ENCODE results near the gene SLC25A48. TPM values are rescaled to one million over a fixed set of nuclear protein-coding genes. Genes with fewer than 3 reads are reported as not detected.

SLC25A48 gene
- total RNA-seq, 1 experiment from 2014 or later: not detected

GRCh38 chr5:135890296-135890695 is 55.8 kb downstream of the SLC25A48 start:
- no peak for DNase-seq (ENCODE audit: low read depth, low spot score)

DNA sequence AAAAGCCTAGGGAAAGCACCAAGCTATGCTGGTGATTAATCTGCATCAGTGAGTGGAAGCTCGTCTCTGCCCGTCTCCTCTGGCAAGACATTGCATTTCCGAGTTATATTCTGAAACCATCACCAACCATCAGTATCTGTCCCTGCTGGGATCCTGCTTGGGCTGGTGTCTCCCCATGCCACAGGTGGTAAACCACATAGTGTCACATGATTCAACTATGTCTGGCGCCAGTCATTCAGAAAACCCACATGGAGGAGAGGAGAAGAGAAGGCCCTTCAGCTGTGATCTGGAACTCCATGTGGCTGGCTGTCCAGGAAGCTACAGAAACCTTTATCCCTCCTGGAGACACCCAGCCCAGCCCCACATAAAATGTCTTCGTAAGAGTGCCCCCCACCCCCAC is 56.4 kb downstream of the SLC25A48 start:
- intact Hi-C loops (cut with micrococcal nuclease; ENCODE audit: unreplicated experiment): no loop called here
- Histone ChIP-seq H3K9me3 (ENCODE audit: control insufficient read depth, insufficient read depth, low read depth, low read length) (no peaks in the 10 kb centered on the region), H3K27me3 (ENCODE audit: control insufficient read depth, insufficient read depth, low read length) (no peaks in the 10 kb centered on the region), H3K4me3 (ENCODE audit: low read depth in 2 of 2, low read length in 2 of 2) (no peak overlapping the region), H3K36me3 (ENCODE audit: control insufficient read depth, insufficient read depth, low read length) (no peaks in the 10 kb centered on the region), H3K27ac (ENCODE audit: low read length) (no peak overlapping the region), H3K4me1 (ENCODE audit: control insufficient read depth, insufficient read depth, low read length) (no peaks in the 10 kb centered on the region)
- CTCF ChIA-PET: interaction anchor here (0.6 kb wide), 1 partner anchor 36 kb away, joined by 5 read pairs; no protein-coding TSS in a partner anchor
- BruUV-seq (replicated peaks): no TSS peak
- ATAC-seq (no peak), DNase-seq (ENCODE audit: low read depth, low spot score) (no peak)
- TF ChIP-seq SIN3A (IDR thresholded peaks at IDR 0.05; ENCODE audit: borderline replicate concordance, insufficient read depth, low read depth, low read length) (no peak), POLR2AphosphoS5 (IDR thresholded peaks at IDR 0.05; ENCODE audit: low read depth, low read length) (no peak), TCF7L2 (IDR thresholded peaks at IDR 0.05; ENCODE audit: low read depth, low read length) (no peak), REST (IDR thresholded peaks at IDR 0.05; ENCODE audit: insufficient read depth in 1 of 2, low read depth in 2 of 2, low read length in 1 of 2) (no peak)
- TF ChIP-seq, protein P1, sequence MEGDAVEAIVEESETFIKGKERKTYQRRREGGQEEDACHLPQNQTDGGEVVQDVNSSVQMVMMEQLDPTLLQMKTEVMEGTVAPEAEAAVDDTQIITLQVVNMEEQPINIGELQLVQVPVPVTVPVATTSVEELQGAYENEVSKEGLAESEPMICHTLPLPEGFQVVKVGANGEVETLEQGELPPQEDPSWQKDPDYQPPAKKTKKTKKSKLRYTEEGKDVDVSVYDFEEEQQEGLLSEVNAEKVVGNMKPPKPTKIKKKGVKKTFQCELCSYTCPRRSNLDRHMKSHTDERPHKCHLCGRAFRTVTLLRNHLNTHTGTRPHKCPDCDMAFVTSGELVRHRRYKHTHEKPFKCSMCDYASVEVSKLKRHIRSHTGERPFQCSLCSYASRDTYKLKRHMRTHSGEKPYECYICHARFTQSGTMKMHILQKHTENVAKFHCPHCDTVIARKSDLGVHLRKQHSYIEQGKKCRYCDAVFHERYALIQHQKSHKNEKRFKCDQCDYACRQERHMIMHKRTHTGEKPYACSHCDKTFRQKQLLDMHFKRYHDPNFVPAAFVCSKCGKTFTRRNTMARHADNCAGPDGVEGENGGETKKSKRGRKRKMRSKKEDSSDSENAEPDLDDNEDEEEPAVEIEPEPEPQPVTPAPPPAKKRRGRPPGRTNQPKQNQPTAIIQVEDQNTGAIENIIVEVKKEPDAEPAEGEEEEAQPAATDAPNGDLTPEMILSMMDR (IDR thresholded peaks at IDR 0.05): no peak
- POLR2A ChIA-PET: no interaction called here
- in situ Hi-C loops (cut with HindIII; ENCODE audit: low pct_unique_long_range_greater_than_20kb, low sequenced_read_pairs): no loop called here

More at GRCh38 chr5:135890296-135890695, 55.8 kb downstream of the SLC25A48 start:
- in situ Hi-C loops (cut with HindIII; ENCODE audit: low pct_unique_long_range_greater_than_20kb, low sequenced_read_pairs): no loop called here
- ATAC-seq: no peak
- H3K27ac ChIP-seq (ENCODE audit: low read length): no peak overlapping the region
- no TSS peak for BruUV-seq (replicated peaks)
- ChIA-PET POLR2A (interaction anchor here (0.6 kb wide), 1 partner anchor 196 kb away, joined by 4 read pairs; no protein-coding TSS in a partner anchor), CTCF (no interaction called here)
- H3K36me3 ChIP-seq (ENCODE audit: control insufficient read depth, insufficient read depth, low read length): no peaks in the 10 kb centered on the region
- no peaks in the 10 kb centered on the region for H3K9me3 ChIP-seq (ENCODE audit: control insufficient read depth, insufficient read depth, low read depth, low read length)
- no peaks in the 10 kb centered on the region for H3K27me3 ChIP-seq (ENCODE audit: control insufficient read depth, insufficient read depth, low read length)
- TF ChIP-seq TCF7L2 (IDR thresholded peaks at IDR 0.05; ENCODE audit: low read depth, low read length): no peak
- TF ChIP-seq, protein P1 (IDR thresholded peaks at IDR 0.05): no peak
- no peak for TF ChIP-seq REST (IDR thresholded peaks at IDR 0.05; ENCODE audit: insufficient read depth in 1 of 2, low read depth in 2 of 2, low read length in 1 of 2)
- no peak for TF ChIP-seq SIN3A (IDR thresholded peaks at IDR 0.05; ENCODE audit: borderline replicate concordance, insufficient read depth, low read depth, low read length)
- no peak for TF ChIP-seq POLR2AphosphoS5 (IDR thresholded peaks at IDR 0.05; ENCODE audit: low read depth, low read length)
- H3K4me3 ChIP-seq (ENCODE audit: low read depth in 2 of 2, low read length in 2 of 2): no peak overlapping the region
- intact Hi-C loops (cut with micrococcal nuclease; ENCODE audit: unreplicated experiment): no loop called here
- no peaks in the 10 kb centered on the region for H3K4me1 ChIP-seq (ENCODE audit: control insufficient read depth, insufficient read depth, low read length)
